ENCODE data around the gene TBC1D23.

The TBC1D23 gene

GRCh38 chr3:100354850-100355249, 94.1 kb downstream of the TBC1D23 start:
- DNase-seq, result no peak

GRCh38 chr3:100358413-100358812, 97.6 kb downstream of the TBC1D23 start:
- no peak for DNase-seq

GRCh38 chr3:100359035-100359434, 98.2 kb downstream of the TBC1D23 start:
- DNase-seq, result no peak

- no peak for DNase-seq
Measured at GRCh38 chr3:100360757-100361496, 100.1 kb downstream of the TBC1D23 start.

GRCh38 chr3:100361897-100362296, 101.1 kb downstream of the TBC1D23 start:
- no peak for DNase-seq

- DNase-seq, result no peak
Measured at GRCh38 chr3:100364421-100364820, 103.6 kb downstream of the TBC1D23 start.

GRCh38 chr3:100366424-100366823, 105.6 kb downstream of the TBC1D23 start:
- no peak for DNase-seq

GRCh38 chr3:100368441-100368840, 107.6 kb downstream of the TBC1D23 start:
- DNase-seq, result no peak

- DNase-seq, result no peak
Measured at GRCh38 chr3:100370756-100371155, 110.0 kb downstream of the TBC1D23 start.

GRCh38 chr3:100374521-100374920, 113.7 kb downstream of the TBC1D23 start:
- no peak for DNase-seq
